Measurements from ENCODE around the gene GALK1. TPM values are rescaled to one million over a fixed set of nuclear protein-coding genes. Genes with fewer than 3 reads are reported as not detected.

The GALK1 gene
- total RNA-seq, 1 experiment from 2014 or later = 36.7 TPM

DNA sequence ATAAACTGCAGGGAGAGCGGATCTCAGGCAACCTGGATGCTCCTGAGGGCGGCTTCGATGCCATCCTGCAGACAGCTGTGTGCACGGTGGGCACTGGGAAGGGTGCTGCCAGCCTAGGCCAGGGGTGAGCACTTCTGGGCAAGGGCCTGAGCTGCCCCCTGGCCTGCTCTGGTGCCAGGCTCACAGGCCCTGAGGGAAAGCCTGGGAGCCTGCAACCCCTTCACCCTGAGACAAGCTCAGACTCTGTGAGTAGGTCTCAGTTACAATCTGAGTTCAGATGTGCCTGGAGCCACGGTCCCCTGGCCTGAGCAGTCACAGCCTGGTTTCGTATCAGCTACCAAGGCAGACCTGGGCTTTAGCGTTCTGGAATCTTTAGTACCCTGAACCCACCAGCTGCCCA, 35.6 kb downstream of the GALK1 start:
- H3K27ac ChIP-seq (ENCODE audit: insufficient read length, low read depth, low read length) = no peak overlapping the region
- WGBS (ENCODE audit: extremely low coverage, insufficient read length, low lambda C conversion rate) = no CpG with 5 or more reads among the region's 7 CpGs
- H3K18ac ChIP-seq (ENCODE audit: insufficient read length, low read depth, low read length) = no peak overlapping the region
- no peak overlapping the region for H2BK15ac ChIP-seq (ENCODE audit: low read depth, low read length)
- no peaks in the 10 kb centered on the region for H3K23me2 ChIP-seq (ENCODE audit: insufficient read length, low read depth, low read length, poor library complexity, severe bottlenecking)
- Mint-ChIP-seq H3K4me3 (no peak overlapping the region), H3K27ac (0 out of 7 replicates have a peak overlapping the region, but pooled peaks of 1 of the 3 experiments have one; percentile 74), H3K9me3 (no peaks in the 10 kb centered on the region), H3K36me3 (ENCODE audit: insufficient read depth in 1 of 3, low read depth in 3 of 3) (no peaks in the 10 kb centered on the region), H3K4me1 (0 out of 4 replicates have a peak, but pooled peaks cover 0 to 3% of the 10 kb centered on the region in 2 experiments), H3K27me3 (ENCODE audit: low read depth) (no peaks in the 10 kb centered on the region; the same call in 1 of the 2 replicates)
- H3T11ph ChIP-seq (ENCODE audit: low read length) = no peak overlapping the region
- no peaks in the 10 kb centered on the region for H3K27me3 ChIP-seq (ENCODE audit: insufficient read depth, low read length)
- no peaks in the 10 kb centered on the region for H3K9me3 ChIP-seq (ENCODE audit: control insufficient read depth, low read depth, low read length)
- no peak for DNase-seq
- H3K14ac ChIP-seq (ENCODE audit: insufficient read depth, low read length) = no peak overlapping the region
- no peaks in the 10 kb centered on the region for H3K4me1 ChIP-seq (ENCODE audit: insufficient read depth, low read length)
- no peak overlapping the region for H4K5ac ChIP-seq (ENCODE audit: insufficient read length, low read depth, low read length)
- H2BK12ac ChIP-seq (ENCODE audit: insufficient read length, low read depth, low read length) = no peak overlapping the region
- no peak overlapping the region for H2BK120ac ChIP-seq (ENCODE audit: low read depth, low read length, poor library complexity, severe bottlenecking)
- no peak overlapping the region for H2BK5ac ChIP-seq (ENCODE audit: insufficient read length, low read length)
- no peak overlapping the region for H4K91ac ChIP-seq (ENCODE audit: insufficient read length, low read depth, low read length)
- no peak overlapping the region for H2BK20ac ChIP-seq (ENCODE audit: low read depth, low read length, poor library complexity, severe bottlenecking)
- H2AFZ ChIP-seq (ENCODE audit: low read length) = no peak overlapping the region
- H3K4ac ChIP-seq (ENCODE audit: low read depth, low read length) = no peak overlapping the region
- TF ChIP-seq, protein P1, sequence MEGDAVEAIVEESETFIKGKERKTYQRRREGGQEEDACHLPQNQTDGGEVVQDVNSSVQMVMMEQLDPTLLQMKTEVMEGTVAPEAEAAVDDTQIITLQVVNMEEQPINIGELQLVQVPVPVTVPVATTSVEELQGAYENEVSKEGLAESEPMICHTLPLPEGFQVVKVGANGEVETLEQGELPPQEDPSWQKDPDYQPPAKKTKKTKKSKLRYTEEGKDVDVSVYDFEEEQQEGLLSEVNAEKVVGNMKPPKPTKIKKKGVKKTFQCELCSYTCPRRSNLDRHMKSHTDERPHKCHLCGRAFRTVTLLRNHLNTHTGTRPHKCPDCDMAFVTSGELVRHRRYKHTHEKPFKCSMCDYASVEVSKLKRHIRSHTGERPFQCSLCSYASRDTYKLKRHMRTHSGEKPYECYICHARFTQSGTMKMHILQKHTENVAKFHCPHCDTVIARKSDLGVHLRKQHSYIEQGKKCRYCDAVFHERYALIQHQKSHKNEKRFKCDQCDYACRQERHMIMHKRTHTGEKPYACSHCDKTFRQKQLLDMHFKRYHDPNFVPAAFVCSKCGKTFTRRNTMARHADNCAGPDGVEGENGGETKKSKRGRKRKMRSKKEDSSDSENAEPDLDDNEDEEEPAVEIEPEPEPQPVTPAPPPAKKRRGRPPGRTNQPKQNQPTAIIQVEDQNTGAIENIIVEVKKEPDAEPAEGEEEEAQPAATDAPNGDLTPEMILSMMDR (conservative IDR thresholded peaks at IDR 0.05) = no peak
- H3K23ac ChIP-seq (ENCODE audit: insufficient read length, low read depth, low read length) = no peak overlapping the region
- no peak overlapping the region for H3K9ac ChIP-seq (ENCODE audit: extremely low read depth, insufficient read length, low read length)
- no peaks in the 10 kb centered on the region for H3K79me2 ChIP-seq (ENCODE audit: insufficient read depth, low read length)
- H3K4me2 ChIP-seq (ENCODE audit: insufficient read depth, insufficient read length, low read length) = no peak overlapping the region
- no peak overlapping the region for H2AK5ac ChIP-seq (ENCODE audit: insufficient read length, low read length)
- H3K79me1 ChIP-seq (ENCODE audit: insufficient read depth, low read depth, low read length, poor library complexity, severe bottlenecking) = no peaks in the 10 kb centered on the region
- H4K20me1 ChIP-seq (ENCODE audit: control insufficient read depth, insufficient read depth, insufficient read length) = no peaks in the 10 kb centered on the region
- no peak overlapping the region for H3K56ac ChIP-seq (ENCODE audit: insufficient read length, low read depth, low read length)
- no peak overlapping the region for H4K8ac ChIP-seq (replicated peaks; ENCODE audit: insufficient read length, low read depth, low read length)
